Nephron progenitor cell (in vitro differentiated cells): ENCODE measurements around the gene PRKCA.
"Not testable (repeated sequence)": the region's sequence is repeated elsewhere in the genome, so short reads cannot be mapped to it uniquely, and the experiment has no call there.

Experiments
- DNase-seq: peaks from one replicate; pipeline ENCODE4 v3.0.0; 2021
- H3K27ac Mint-ChIP-seq: 2 replicates; pipeline ENCODE4 v1.8.0; 2021; ENCODE audit warnings: mild to moderate bottlenecking, moderate library complexity, mixed read lengths
- H3K27me3 Mint-ChIP-seq: 2 replicates; pipeline ENCODE4 v1.8.0; 2021; ENCODE audit warnings: mild to moderate bottlenecking, low read depth, mixed read lengths; ENCODE audit not compliant: poor library complexity
- H3K36me3 Mint-ChIP-seq: 2 replicates; pipeline ENCODE4 v1.8.0; 2021; ENCODE audit warnings: low read depth, mixed read lengths
- H3K4me1 Mint-ChIP-seq: 2 replicates; pipeline ENCODE4 v1.8.0; 2021; ENCODE audit warnings: mixed read lengths
- H3K4me3 Mint-ChIP-seq: 2 replicates; pipeline ENCODE4 v1.8.0; 2021; ENCODE audit warnings: mild to moderate bottlenecking, moderate library complexity, mixed read lengths
- H3K9me3 Mint-ChIP-seq: 2 replicates; pipeline ENCODE4 v1.8.0; 2021; ENCODE audit warnings: mild to moderate bottlenecking, moderate library complexity, mixed read lengths
- CTCF ChIP-seq: fragments of 200-600 bp; sonication (generic); IDR thresholded peaks from 2 replicates; pipeline ENCODE4 v1.5.0; 2021; ENCODE audit warnings: antibody characterized with exemption

The PRKCA gene

GRCh38 chr17:66317629-66318028, 15.2 kb downstream of the PRKCA start:
- DNase-seq: no peak
- H3K9me3 Mint-ChIP-seq: peaks cover 20% of the 10 kb centered on the region
- H3K4me3 Mint-ChIP-seq: no peak overlapping the region
- H3K27ac Mint-ChIP-seq: no peak overlapping the region
- TF ChIP-seq CTCF: no peak
- H3K27me3 Mint-ChIP-seq: peaks cover 4% of the 10 kb centered on the region
- no peaks in the 10 kb centered on the region for H3K4me1 Mint-ChIP-seq
- peaks cover 9% of the 10 kb centered on the region for H3K36me3 Mint-ChIP-seq

GRCh38 chr17:66319226-66319625, 16.8 kb downstream of the PRKCA start:
- peaks cover 27% of the 10 kb centered on the region for H3K9me3 Mint-ChIP-seq
- no peak overlapping the region for H3K4me3 Mint-ChIP-seq
- no peak for TF ChIP-seq CTCF
- peaks cover 15% of the 10 kb centered on the region for H3K36me3 Mint-ChIP-seq
- peaks cover 4% of the 10 kb centered on the region for H3K27me3 Mint-ChIP-seq
- H3K4me1 Mint-ChIP-seq: no peaks in the 10 kb centered on the region
- H3K27ac Mint-ChIP-seq: no peak overlapping the region
- DNase-seq: no peak

GRCh38 chr17:66322764-66323163, 20.4 kb downstream of the PRKCA start:
- H3K9me3 Mint-ChIP-seq: peaks cover 27% of the 10 kb centered on the region
- DNase-seq: no peak
- no peak for TF ChIP-seq CTCF
- H3K4me1 Mint-ChIP-seq: peaks cover 9% of the 10 kb centered on the region
- no peak overlapping the region for H3K27ac Mint-ChIP-seq
- no peak overlapping the region for H3K4me3 Mint-ChIP-seq
- peaks cover 4% of the 10 kb centered on the region for H3K27me3 Mint-ChIP-seq
- peaks cover 15% of the 10 kb centered on the region for H3K36me3 Mint-ChIP-seq

GRCh38 chr17:66324381-66325004, 22.1 kb downstream of the PRKCA start:
- not testable (repeated sequence) for DNase-seq, H3K27ac Mint-ChIP-seq, H3K27me3 Mint-ChIP-seq, H3K4me3 Mint-ChIP-seq, H3K4me1 Mint-ChIP-seq
- Mint-ChIP-seq H3K36me3 (peaks cover 19% of the 10 kb centered on the region), H3K9me3 (peaks cover 22% of the 10 kb centered on the region)

- DNase-seq: no peak
- H3K4me1 Mint-ChIP-seq: peaks cover 9% of the 10 kb centered on the region
- peaks cover 17% of the 10 kb centered on the region for H3K36me3 Mint-ChIP-seq
- no peaks in the 10 kb centered on the region for H3K27me3 Mint-ChIP-seq
- H3K27ac Mint-ChIP-seq: no peak overlapping the region
- H3K4me3 Mint-ChIP-seq: no peak overlapping the region
- H3K9me3 Mint-ChIP-seq: peaks cover 16% of the 10 kb centered on the region
- no peak for TF ChIP-seq CTCF
These were observed 24.1 kb downstream of the PRKCA start for GRCh38 chr17:66326476-66327047.

- Mint-ChIP-seq H3K27me3 (peaks cover 4% of the 10 kb centered on the region), H3K4me1 (peaks cover 3% of the 10 kb centered on the region), H3K9me3 (no peaks in the 10 kb centered on the region), H3K36me3 (peaks cover 5% of the 10 kb centered on the region), H3K4me3 (no peak overlapping the region), H3K27ac (no peak overlapping the region)
- TF ChIP-seq CTCF: no peak
- DNase-seq: no peak
These were observed 28.2 kb downstream of the PRKCA start for GRCh38 chr17:66330646-66331037.
